Activated naive CD4-positive, alpha-beta T cell treated with anti-CD3 and anti-CD28 coated beads, Interleukin-2, amount 10 ng/mL, durations not matched to agents 7 days and 5 days (primary cell): Measurements from ENCODE around the gene ARL3.
A peak's percentile ranks its signal among the peaks of the same experiment; 100 is the strongest.

Experiments
- CTCF ChIA-PET: fragments of 350-600 bp; sonication (Branson Sonifier 250); formaldehyde crosslinking; loops from one replicate; lab custom pipeline; 2021; ENCODE audit warnings: antibody characterized with exemption; lab: Charles Lee
- DNase-seq: peaks from one replicate; pipeline ENCODE4 v3.0.0-alpha.2; 2020
- H3K27ac Mint-ChIP-seq: one replicate; pipeline ENCODE4 v1.8.0; 2021; ENCODE audit warnings: mild to moderate bottlenecking, moderate library complexity, mixed read lengths
- H3K27me3 Mint-ChIP-seq: one replicate; pipeline ENCODE4 v1.8.0; 2021; ENCODE audit warnings: mild to moderate bottlenecking, mixed read lengths
- H3K36me3 Mint-ChIP-seq: one replicate; pipeline ENCODE4 v1.8.0; 2021; ENCODE audit warnings: mixed read lengths
- H3K4me1 Mint-ChIP-seq: one replicate; pipeline ENCODE4 v1.8.0; 2021; ENCODE audit warnings: mixed read lengths
- H3K4me3 Mint-ChIP-seq: one replicate; pipeline ENCODE4 v1.8.0; 2021; ENCODE audit warnings: mild to moderate bottlenecking, moderate library complexity, mixed read lengths
- H3K9me3 Mint-ChIP-seq: one replicate; pipeline ENCODE4 v1.8.0; 2021; ENCODE audit warnings: mixed read lengths

Gene ARL3

GRCh38 chr10:102633287-102633686 is 80.9 kb downstream of the ARL3 start:
- H3K27ac Mint-ChIP-seq = peak overlapping the region; percentile 78

GRCh38 chr10:102632394-102633111 is 81.6 kb downstream of the ARL3 start:
- Mint-ChIP-seq H3K27me3 (no peaks in the 10 kb centered on the region), H3K4me3 (no peak overlapping the region), H3K9me3 (no peaks in the 10 kb centered on the region), H3K27ac (peak overlapping the region; percentile 49), H3K36me3 (peaks cover 8% of the 10 kb centered on the region), H3K4me1 (peaks cover 48% of the 10 kb centered on the region)
- DNase-seq = no peak
- CTCF ChIA-PET = interaction anchor here (1.2 kb wide), 1 partner anchor 10 kb away, joined by 3 read pairs; no protein-coding TSS in a partner anchor

More at GRCh38 chr10:102633287-102633686, 80.9 kb downstream of the ARL3 start:
- Mint-ChIP-seq H3K4me3 (no peak overlapping the region), H3K9me3 (no peaks in the 10 kb centered on the region), H3K36me3 (peaks cover 8% of the 10 kb centered on the region), H3K4me1 (peaks cover 50% of the 10 kb centered on the region), H3K27me3 (peaks cover 2% of the 10 kb centered on the region)
- CTCF ChIA-PET = no interaction called here
- no peak for DNase-seq

GRCh38 chr10:102631525-102632393 is 82.4 kb downstream of the ARL3 start:
- no peak for DNase-seq
- CTCF ChIA-PET = interaction anchor here (1.1 to 1.3 kb wide), 3 partner anchors 9 to 127 kb away, joined by 3 to 4 read pairs (median 3); partner anchors contain the start of gene SUFU
- Mint-ChIP-seq H3K9me3 (no peaks in the 10 kb centered on the region), H3K27me3 (no peaks in the 10 kb centered on the region), H3K27ac (no peak overlapping the region), H3K4me1 (peaks cover 45% of the 10 kb centered on the region), H3K36me3 (peaks cover 8% of the 10 kb centered on the region), H3K4me3 (no peak overlapping the region)

GRCh38 chr10:102630663-102631062 is 83.5 kb downstream of the ARL3 start:
- H3K4me3 Mint-ChIP-seq = no peak overlapping the region
- H3K27ac Mint-ChIP-seq = no peak overlapping the region
- CTCF ChIA-PET = interaction anchor here (1.1 to 1.3 kb wide), 2 partner anchors 10 to 126 kb away, joined by 3 to 4 read pairs; partner anchors contain the start of gene SUFU
- no peaks in the 10 kb centered on the region for H3K9me3 Mint-ChIP-seq
- no peak for DNase-seq
- H3K27me3 Mint-ChIP-seq = no peaks in the 10 kb centered on the region
- peaks cover 37% of the 10 kb centered on the region for H3K4me1 Mint-ChIP-seq
- H3K36me3 Mint-ChIP-seq = peaks cover 8% of the 10 kb centered on the region

- no peak overlapping the region for H3K4me3 Mint-ChIP-seq
- H3K27ac Mint-ChIP-seq = no peak overlapping the region
- CTCF ChIA-PET = no interaction called here
- no peaks in the 10 kb centered on the region for H3K9me3 Mint-ChIP-seq
- no peak for DNase-seq
- H3K4me1 Mint-ChIP-seq = peaks cover 30% of the 10 kb centered on the region
- peaks cover 8% of the 10 kb centered on the region for H3K36me3 Mint-ChIP-seq
- no peaks in the 10 kb centered on the region for H3K27me3 Mint-ChIP-seq
Observed at GRCh38 chr10:102629661-102630614, 84.3 kb downstream of the ARL3 start.

- Mint-ChIP-seq H3K36me3 (peaks cover 8% of the 10 kb centered on the region), H3K4me1 (peaks cover 17% of the 10 kb centered on the region), H3K27me3 (no peaks in the 10 kb centered on the region), H3K4me3 (no peak overlapping the region), H3K9me3 (no peaks in the 10 kb centered on the region), H3K27ac (no peak overlapping the region)
- DNase-seq = no peak
- CTCF ChIA-PET = interaction anchor here (0.7 kb wide), 1 partner anchor 13 kb away, joined by 3 read pairs; no protein-coding TSS in a partner anchor
Observed at GRCh38 chr10:102628451-102628911, 85.7 kb downstream of the ARL3 start.

GRCh38 chr10:102627736-102628293 is 86.4 kb downstream of the ARL3 start:
- Mint-ChIP-seq H3K27me3 (no peaks in the 10 kb centered on the region), H3K9me3 (no peaks in the 10 kb centered on the region), H3K27ac (no peak overlapping the region), H3K4me3 (no peak overlapping the region), H3K4me1 (peaks cover 10% of the 10 kb centered on the region), H3K36me3 (peaks cover 8% of the 10 kb centered on the region)
- CTCF ChIA-PET = interaction anchor here (0.7 to 0.8 kb wide), 2 partner anchors 12 to 276 kb away, joined by 3 read pairs; no protein-coding TSS in a partner anchor
- DNase-seq = no peak

- Mint-ChIP-seq H3K36me3 (peaks cover 8% of the 10 kb centered on the region), H3K27ac (no peak overlapping the region), H3K4me1 (peaks cover 5% of the 10 kb centered on the region), H3K27me3 (no peaks in the 10 kb centered on the region), H3K9me3 (no peaks in the 10 kb centered on the region), H3K4me3 (no peak overlapping the region)
- no peak for DNase-seq
- CTCF ChIA-PET = interaction anchor here (0.8 kb wide), 1 partner anchor 275 kb away, joined by 3 read pairs; no protein-coding TSS in a partner anchor
Observed at GRCh38 chr10:102627291-102627735, 86.9 kb downstream of the ARL3 start.

GRCh38 chr10:102626026-102626685 is 88.0 kb downstream of the ARL3 start:
- Mint-ChIP-seq H3K27ac (no peak overlapping the region), H3K9me3 (no peaks in the 10 kb centered on the region), H3K4me3 (no peak overlapping the region), H3K36me3 (peaks cover 5% of the 10 kb centered on the region), H3K27me3 (no peaks in the 10 kb centered on the region), H3K4me1 (peaks cover 1% of the 10 kb centered on the region)
- CTCF ChIA-PET = no interaction called here
- DNase-seq = no peak

- no peak overlapping the region for H3K4me3 Mint-ChIP-seq
- no peaks in the 10 kb centered on the region for H3K27me3 Mint-ChIP-seq
- H3K9me3 Mint-ChIP-seq = no peaks in the 10 kb centered on the region
- no peak for DNase-seq
- no peak overlapping the region for H3K27ac Mint-ChIP-seq
- no peaks in the 10 kb centered on the region for H3K36me3 Mint-ChIP-seq
- CTCF ChIA-PET = no interaction called here
- no peaks in the 10 kb centered on the region for H3K4me1 Mint-ChIP-seq
Observed at GRCh38 chr10:102624751-102625645, 89.2 kb downstream of the ARL3 start.

- Mint-ChIP-seq H3K4me3 (no peak overlapping the region), H3K27me3 (no peaks in the 10 kb centered on the region), H3K36me3 (no peaks in the 10 kb centered on the region), H3K9me3 (no peaks in the 10 kb centered on the region), H3K4me1 (no peaks in the 10 kb centered on the region), H3K27ac (no peak overlapping the region)
- DNase-seq = no peak
- CTCF ChIA-PET = no interaction called here
Observed at GRCh38 chr10:102624094-102624493, 90.1 kb downstream of the ARL3 start.
